Stomach (tissue), 4 donors: ENCODE measurements around the gene UGGT2.

ENCODE experiments used
- CTCF ChIP-seq, 7 experiments: fragments of 450-650 bp in 4 of 7; fragments of 200-600 bp in 3 of 7; sonication (generic) in 3 of 7; IDR thresholded peaks; one replicate each; pipeline ENCODE4 v1.5.1; 2016 to 2019; ENCODE audit warnings: antibody characterized with exemption in 7 of 7, control low read depth in 2 of 7, mild to moderate bottlenecking in 1 of 7
- POLR2A ChIP-seq, 4 donors: fragments of 450-650 bp; IDR thresholded peaks; one replicate each; pipeline ENCODE4 v1.6.1; 2016; ENCODE audit warnings: antibody characterized with exemption in 4 of 4, control low read depth in 2 of 4, mild to moderate bottlenecking in 1 of 4, moderate library complexity in 1 of 4
- POLR2AphosphoS5 ChIP-seq, 3 donors: sonication (generic); formaldehyde crosslinking; IDR thresholded peaks; one replicate each; pipeline ENCODE4 v1.6.1; 2016; ENCODE audit warnings: antibody characterized with exemption in 3 of 3

- TF ChIP-seq POLR2AphosphoS5 (IDR thresholded peaks at IDR 0.05), result no peak
- TF ChIP-seq POLR2A (IDR thresholded peaks at IDR 0.05), result no peak
- TF ChIP-seq CTCF (IDR thresholded peaks at IDR 0.05), result no peak
These were observed 269.5 kb downstream of the UGGT2 start for GRCh38 chr13:95783747-95784146.
